ENCODE results near the gene IFI27L2.

Gene IFI27L2

DNA sequence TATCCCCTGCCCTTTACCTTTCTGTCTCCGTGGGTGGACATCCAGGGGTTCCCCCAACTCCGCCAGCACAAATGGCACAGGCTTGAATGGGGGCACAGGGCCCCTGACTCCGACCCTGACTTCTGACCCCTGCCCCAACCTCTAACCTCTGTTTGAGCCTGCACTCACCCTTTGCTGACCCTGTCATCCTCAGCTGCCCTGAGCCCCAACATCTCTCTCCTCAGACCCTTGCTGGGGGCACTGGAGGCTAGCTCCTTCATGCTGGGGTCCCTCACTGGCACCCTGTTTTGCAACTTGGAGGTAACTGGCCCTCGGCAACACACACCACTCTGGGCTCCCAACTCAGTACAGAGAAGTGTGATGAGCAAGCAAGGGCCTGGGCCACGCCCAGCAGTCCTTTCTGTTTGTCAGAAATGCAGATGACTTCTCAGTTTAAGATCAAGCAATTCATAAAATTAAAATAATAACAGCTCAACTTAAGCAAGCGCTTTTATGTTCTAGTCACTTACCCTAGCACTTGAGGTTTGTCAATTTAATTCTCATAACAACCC, 16.8 kb downstream of the IFI27L2 start:
- peak overlapping the region in 1 of 3 experiments; percentile 23 for H3K27ac Mint-ChIP-seq

DNA sequence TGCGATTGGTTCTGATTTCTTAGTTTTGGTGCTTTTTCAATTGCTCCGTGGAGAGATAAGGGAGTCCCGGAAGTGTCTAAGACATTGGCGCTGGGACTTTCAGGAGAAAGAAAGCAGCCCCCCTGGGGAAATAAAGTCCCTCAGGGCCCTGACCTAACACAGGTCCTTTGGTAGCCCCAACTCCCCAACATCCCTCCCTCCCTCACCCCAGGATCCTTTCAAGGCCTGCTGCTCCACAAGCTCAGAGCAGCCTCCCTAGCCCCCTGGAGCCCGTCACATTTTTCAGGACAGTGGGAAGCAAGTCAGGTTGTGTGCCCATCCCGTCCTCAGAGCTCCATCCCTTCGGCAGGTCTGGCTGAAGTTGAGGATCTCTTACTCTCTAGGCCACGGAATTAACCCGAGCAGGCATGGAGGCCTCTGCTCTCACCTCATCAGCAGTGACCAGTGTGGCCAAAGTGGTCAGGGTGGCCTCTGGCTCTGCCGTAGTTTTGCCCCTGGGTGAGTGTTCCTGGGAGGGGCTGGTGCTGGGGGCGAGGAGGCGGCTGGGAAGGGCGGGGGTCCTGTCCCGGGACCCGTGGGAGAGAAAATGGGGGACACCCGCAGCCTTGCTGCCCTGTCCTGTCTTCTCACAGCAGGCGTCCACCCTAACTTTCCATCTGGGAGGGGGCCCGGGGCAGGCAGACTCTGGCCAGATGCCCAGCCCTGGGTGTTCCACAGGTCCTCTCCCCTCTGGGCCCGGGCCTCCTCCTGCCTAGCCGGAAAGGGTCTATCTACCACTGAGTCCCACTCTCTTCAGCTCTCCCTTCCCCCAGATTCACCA, 17.9 kb downstream of the IFI27L2 start:
- peaks cover 7% of the 10 kb centered on the region for H3K36me3 Mint-ChIP-seq (ENCODE audit: low read depth)
- no peak overlapping the region for H3K4me3 Mint-ChIP-seq
- H3K4me1 Mint-ChIP-seq, result peaks cover 21% of the 10 kb centered on the region
- H3K27me3 Mint-ChIP-seq (ENCODE audit: low read depth), result peaks cover 7% of the 10 kb centered on the region
- TF ChIP-seq, protein P1, sequence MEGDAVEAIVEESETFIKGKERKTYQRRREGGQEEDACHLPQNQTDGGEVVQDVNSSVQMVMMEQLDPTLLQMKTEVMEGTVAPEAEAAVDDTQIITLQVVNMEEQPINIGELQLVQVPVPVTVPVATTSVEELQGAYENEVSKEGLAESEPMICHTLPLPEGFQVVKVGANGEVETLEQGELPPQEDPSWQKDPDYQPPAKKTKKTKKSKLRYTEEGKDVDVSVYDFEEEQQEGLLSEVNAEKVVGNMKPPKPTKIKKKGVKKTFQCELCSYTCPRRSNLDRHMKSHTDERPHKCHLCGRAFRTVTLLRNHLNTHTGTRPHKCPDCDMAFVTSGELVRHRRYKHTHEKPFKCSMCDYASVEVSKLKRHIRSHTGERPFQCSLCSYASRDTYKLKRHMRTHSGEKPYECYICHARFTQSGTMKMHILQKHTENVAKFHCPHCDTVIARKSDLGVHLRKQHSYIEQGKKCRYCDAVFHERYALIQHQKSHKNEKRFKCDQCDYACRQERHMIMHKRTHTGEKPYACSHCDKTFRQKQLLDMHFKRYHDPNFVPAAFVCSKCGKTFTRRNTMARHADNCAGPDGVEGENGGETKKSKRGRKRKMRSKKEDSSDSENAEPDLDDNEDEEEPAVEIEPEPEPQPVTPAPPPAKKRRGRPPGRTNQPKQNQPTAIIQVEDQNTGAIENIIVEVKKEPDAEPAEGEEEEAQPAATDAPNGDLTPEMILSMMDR (IDR thresholded peaks at IDR 0.05; ENCODE audit: unreplicated experiment in 3 of 3), result no peak
- H3K9me3 Mint-ChIP-seq, result no peaks in the 10 kb centered on the region
- no peak overlapping the region for H3K27ac Mint-ChIP-seq

More for the DNA sequence above, 16.8 kb downstream of the IFI27L2 start:
- TF ChIP-seq, protein P1 (IDR thresholded peaks at IDR 0.05; ENCODE audit: unreplicated experiment in 3 of 3), result no peak
- Mint-ChIP-seq H3K9me3 (no peaks in the 10 kb centered on the region), H3K27me3 (ENCODE audit: low read depth) (peaks cover 7% of the 10 kb centered on the region), H3K4me1 (peaks cover 21% of the 10 kb centered on the region), H3K36me3 (ENCODE audit: low read depth) (no peaks in the 10 kb centered on the region), H3K4me3 (no peak overlapping the region)

DNA sequence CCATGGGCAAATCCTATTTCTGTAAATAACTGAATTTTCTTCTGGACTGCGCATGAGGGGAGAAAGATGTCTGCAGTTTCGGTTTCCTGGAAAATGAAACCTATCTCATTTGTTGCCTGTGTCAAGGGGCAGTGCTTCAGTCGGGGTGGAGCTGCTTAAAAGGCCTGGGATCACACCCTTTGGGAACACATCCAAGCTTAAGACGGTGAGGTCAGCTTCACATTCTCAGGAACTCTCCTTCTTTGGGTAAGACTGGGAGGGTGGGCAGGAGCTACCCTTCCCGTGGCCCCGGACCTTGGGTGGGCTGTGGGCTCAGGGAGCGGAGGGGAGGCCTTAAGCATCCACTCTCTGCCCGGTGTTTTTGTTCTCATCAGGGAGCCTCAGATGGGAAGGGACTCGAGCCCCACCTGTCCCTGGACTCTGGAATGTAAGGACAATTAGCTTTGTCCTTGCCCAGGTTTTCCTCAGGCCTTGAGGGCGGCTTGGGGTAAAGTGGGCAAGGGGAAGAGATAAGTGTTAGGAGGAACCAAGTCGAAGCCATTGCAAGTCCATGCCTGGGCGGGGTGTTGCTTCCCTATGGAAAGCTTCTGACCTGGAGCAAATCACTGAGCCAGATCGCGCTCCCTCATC, 18.7 kb downstream of the IFI27L2 start, which contains the start of gene IFI27:
Gene IFI27, plus strand, starts transcription at position 185 of the 630 bp plus-strand sequence.
- Mint-ChIP-seq H3K36me3 (ENCODE audit: low read depth) (peaks cover 9% of the 10 kb centered on the region), H3K4me1 (peaks cover 21% of the 10 kb centered on the region), H3K27ac (peak within 1 kb of the TSS in 1 of 3 experiments; percentile 52), H3K9me3 (no peaks in the 10 kb centered on the region), H3K27me3 (ENCODE audit: low read depth) (no peaks in the 10 kb centered on the region), H3K4me3 (no peak within 1 kb of the TSS)
- TF ChIP-seq, protein P1 (IDR thresholded peaks at IDR 0.05; ENCODE audit: unreplicated experiment in 3 of 3), result no peak

DNA sequence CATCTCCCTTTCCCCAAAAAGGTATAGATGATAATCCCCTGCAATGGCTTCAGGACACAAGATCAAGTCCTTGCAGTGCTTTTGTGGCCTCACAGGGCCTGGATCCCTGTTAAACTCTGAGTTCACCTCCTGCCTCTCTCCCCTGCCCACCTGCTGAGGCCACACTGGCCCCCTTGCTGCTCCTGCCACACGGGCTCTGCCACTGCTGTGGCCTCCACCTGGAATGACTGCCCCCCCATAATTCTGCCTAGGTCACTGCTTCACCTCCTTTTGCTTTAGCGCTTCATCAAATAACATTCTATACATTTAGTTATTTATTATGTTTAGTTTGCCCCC, 19.5 kb downstream of the IFI27L2 start:
- H3K9me3 Mint-ChIP-seq, result no peaks in the 10 kb centered on the region
- peaks cover 9% of the 10 kb centered on the region for H3K36me3 Mint-ChIP-seq (ENCODE audit: low read depth)
- peaks cover 5% of the 10 kb centered on the region for H3K27me3 Mint-ChIP-seq (ENCODE audit: low read depth)
- H3K27ac Mint-ChIP-seq, result no peak overlapping the region
- H3K4me3 Mint-ChIP-seq, result no peak overlapping the region
- H3K4me1 Mint-ChIP-seq, result peaks cover 13% of the 10 kb centered on the region
- TF ChIP-seq, protein P1 (IDR thresholded peaks at IDR 0.05; ENCODE audit: unreplicated experiment in 3 of 3), result no peak

DNA sequence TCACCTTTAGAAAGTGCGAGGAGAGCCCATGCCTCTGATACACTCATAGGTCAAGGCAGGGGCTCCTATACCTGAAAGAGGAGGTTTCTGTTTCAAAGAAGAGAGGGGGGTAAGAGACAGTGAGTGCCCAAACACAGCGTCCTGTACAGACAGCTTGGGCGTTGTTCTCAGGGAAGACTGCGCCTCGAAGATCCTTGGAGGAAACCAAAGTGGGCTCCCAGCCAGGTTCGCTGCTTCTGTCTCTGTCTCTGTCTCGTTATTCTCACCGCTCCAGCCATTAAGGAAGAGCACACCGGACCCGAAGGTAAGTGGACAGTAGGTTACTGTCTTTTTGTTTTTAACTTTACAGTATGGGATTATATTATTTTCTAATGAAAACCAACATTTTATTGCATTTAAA, 24.7 kb downstream of the IFI27L2 start:
- no peak overlapping the region for H3K27ac Mint-ChIP-seq
- no peak overlapping the region for H3K4me3 Mint-ChIP-seq
- peaks cover 9% of the 10 kb centered on the region for H3K4me1 Mint-ChIP-seq
- no peaks in the 10 kb centered on the region for H3K9me3 Mint-ChIP-seq
- TF ChIP-seq, protein P1 (IDR thresholded peaks at IDR 0.05; ENCODE audit: unreplicated experiment in 3 of 3), result no peak
- peaks cover 5% of the 10 kb centered on the region for H3K27me3 Mint-ChIP-seq (ENCODE audit: low read depth)
- H3K36me3 Mint-ChIP-seq (ENCODE audit: low read depth), result peaks cover 18% of the 10 kb centered on the region

All from nephron (organoid).